IPS DF 6.9 (cell line): Measurements from ENCODE around the gene ITGB2.

Source experiments
- DNase-seq: peaks from one replicate; pipeline ENCODE4 v3.0.0-alpha.2; 2013; ENCODE audit warnings: low read depth, low spot score
- H3K27ac ChIP-seq: one replicate; pipeline ENCODE4 v1.5.1; 2013; ENCODE audit warnings: low read length, control low read depth
- H3K27me3 ChIP-seq: 2 replicates; pipeline ENCODE4 v1.6.1; 2013; ENCODE audit warnings: mild to moderate bottlenecking, low read length; ENCODE audit not compliant: control insufficient read depth, insufficient read depth
- H3K36me3 ChIP-seq: 2 replicates; pipeline ENCODE4 v1.6.1; 2013; ENCODE audit warnings: low read length; ENCODE audit not compliant: control insufficient read depth, insufficient read depth
- H3K4me1 ChIP-seq: 2 replicates; pipeline ENCODE4 v1.6.1; 2013; ENCODE audit warnings: low read length; ENCODE audit not compliant: control insufficient read depth, insufficient read depth
- H3K4me3 ChIP-seq: 2 replicates; pipeline ENCODE4 v1.5.1; 2013; ENCODE audit warnings: mild to moderate bottlenecking, low read length
- H3K9me3 ChIP-seq: 2 replicates; pipeline ENCODE4 v1.6.1; 2013; ENCODE audit warnings: low read length, inconsistent platforms; ENCODE audit not compliant: control insufficient read depth, insufficient read depth
- WGBS: extraction: QIAGEN DNeasy Blood & Tissue Kit; methylation state at CpG from one replicate; pipeline ENCODE4 v1.1.7; 2013; ENCODE audit warnings: mixed read lengths, missing lambda C conversion rate; ENCODE audit not compliant: insufficient read length, insufficient coverage; 5-methylcytosine and 5-hydroxymethylcytosine counted together

ITGB2 gene

DNA sequence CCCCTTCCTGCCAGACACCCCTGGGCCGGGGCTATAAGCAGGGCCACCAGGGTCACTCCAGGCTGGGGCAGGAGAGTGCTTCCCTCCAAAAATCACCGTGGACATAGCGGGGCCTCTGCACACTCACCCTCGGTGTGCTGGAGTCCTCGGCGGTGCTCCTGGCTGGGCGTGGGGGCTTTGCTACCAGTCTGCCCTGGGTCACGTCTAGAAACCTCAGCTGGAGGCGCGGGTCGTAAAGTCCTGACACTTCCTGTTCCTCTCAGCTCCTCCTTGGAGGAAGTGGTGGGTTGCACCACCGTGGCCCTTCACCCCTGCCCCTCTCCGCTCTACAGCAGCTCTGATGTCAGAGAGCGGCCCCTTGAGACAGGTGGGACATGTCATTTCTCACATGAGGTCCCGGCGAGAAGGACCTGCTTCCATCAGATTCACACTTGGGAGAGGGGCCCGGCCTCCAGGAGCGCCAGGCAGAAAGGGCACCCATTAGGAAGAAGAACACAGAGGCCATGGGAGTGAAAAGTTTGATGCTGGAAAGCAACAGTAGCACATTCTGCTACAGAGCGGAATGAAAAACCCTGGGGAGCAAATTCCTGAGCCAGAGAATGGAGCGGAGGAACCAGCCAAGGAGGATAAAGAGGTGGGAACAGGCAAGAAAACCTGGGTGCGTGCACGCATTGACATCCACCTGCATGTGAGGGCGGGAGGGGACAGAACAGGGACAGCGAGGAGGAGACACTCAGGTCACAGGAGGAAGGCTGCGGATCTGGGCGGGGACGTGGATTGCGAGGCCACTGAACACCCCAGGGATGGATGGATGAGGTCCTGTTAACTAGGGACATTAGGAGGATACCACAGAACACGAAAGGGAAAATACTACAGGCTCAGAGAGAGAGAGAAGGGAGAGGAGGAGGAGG lies at the start of gene ITGB2:
TSS of gene ITGB2 (minus strand) at position 206 of the 911 bp plus-strand sequence. CDS start 10,117 bp downstream, outside the sequence.
- Histone ChIP-seq H3K9me3 (no peaks in the 10 kb centered on the region), H3K27ac (no peak within 1 kb of the TSS), H3K4me1 (peaks cover 2% of the 10 kb centered on the region), H3K27me3 (no peaks in the 10 kb centered on the region), H3K36me3 (no peaks in the 10 kb centered on the region), H3K4me3 (no peak within 1 kb of the TSS)
- WGBS: no CpG with 5 or more reads among the region's 29 CpGs
- no peak for DNase-seq

DNA sequence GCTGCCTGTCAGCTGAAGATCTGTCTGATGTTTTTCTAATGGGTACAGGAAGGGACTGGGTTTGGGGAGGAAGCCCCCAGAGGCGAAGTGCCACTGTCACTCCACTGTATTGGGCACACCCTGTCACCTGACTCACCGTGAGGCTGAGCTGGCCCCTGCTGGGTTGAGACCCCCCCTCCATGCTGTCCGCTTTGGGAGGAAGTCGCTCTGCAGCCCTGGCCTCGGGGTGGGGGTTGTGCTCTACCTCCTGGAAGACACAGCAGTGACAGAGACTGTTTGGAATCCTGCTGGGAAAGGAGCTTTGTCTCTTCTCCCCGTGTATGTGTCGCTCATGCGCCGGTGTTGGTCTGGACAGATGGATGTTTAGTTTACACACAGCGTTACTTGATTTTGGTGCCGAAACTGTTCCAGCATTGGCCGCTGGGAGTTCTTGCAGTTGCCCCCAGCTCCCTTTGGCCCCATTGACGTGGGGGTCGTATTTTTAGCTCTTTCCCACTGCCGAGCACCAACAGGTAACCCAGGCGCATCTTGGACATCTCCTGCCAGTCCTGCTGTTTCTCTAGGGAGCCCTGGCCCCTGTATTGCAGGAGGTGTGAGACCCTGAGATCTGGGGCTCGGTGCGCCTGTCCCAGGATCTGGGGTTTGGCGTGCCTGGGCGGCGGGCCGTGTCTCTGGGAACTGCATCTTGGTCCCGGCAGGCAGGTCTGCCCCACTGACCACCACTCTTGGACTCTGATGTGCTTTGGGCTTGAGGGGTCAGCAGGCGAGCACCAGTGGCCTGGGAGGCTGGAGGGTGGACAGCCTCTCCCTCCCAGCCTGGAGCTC lies 49.4 kb upstream of the ITGB2 start:
- no peak overlapping the region for H3K4me3 ChIP-seq
- peaks cover 45% of the 10 kb centered on the region for H3K36me3 ChIP-seq
- no peaks in the 10 kb centered on the region for H3K27me3 ChIP-seq
- peaks cover 3% of the 10 kb centered on the region; the same call in 1 of the 2 replicates for H3K4me1 ChIP-seq
- DNase-seq: no peak
- no peaks in the 10 kb centered on the region for H3K9me3 ChIP-seq
- WGBS: no CpG with 5 or more reads among the region's 24 CpGs
- H3K27ac ChIP-seq: no peak overlapping the region

DNA sequence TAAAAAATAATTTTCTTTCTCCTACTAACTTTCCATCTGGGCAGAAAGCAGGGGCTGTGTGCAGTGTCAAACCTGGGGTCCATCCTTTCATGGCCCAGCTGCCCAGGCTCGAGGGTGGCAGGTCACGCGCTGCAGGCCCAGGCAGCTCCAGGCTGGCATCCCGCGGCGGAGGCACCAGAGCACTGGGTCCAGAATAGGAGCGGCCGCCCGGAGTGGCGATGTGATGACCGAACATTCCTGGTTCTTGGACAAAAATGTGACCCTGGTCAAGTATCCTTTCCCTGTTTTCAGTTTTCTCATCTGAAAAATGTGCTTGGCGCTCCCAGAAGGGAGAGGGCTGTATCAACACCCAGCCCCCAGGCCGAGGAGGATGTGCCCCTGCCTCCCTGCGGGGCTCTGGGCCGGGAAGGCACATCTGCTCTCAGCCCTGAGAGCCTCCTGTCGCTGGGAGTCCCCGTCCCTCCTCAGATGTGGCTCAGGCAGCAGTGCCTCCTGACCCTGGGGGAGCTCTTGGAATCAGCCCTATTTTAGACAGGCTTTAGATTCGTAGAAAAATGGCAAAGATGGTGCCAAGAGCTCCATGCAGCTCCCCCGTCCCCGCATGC lies 48.5 kb upstream of the ITGB2 start:
- Histone ChIP-seq H3K27ac (no peak overlapping the region), H3K4me3 (no peak overlapping the region)
- WGBS: no CpG with 5 or more reads among the region's 20 CpGs

DNA sequence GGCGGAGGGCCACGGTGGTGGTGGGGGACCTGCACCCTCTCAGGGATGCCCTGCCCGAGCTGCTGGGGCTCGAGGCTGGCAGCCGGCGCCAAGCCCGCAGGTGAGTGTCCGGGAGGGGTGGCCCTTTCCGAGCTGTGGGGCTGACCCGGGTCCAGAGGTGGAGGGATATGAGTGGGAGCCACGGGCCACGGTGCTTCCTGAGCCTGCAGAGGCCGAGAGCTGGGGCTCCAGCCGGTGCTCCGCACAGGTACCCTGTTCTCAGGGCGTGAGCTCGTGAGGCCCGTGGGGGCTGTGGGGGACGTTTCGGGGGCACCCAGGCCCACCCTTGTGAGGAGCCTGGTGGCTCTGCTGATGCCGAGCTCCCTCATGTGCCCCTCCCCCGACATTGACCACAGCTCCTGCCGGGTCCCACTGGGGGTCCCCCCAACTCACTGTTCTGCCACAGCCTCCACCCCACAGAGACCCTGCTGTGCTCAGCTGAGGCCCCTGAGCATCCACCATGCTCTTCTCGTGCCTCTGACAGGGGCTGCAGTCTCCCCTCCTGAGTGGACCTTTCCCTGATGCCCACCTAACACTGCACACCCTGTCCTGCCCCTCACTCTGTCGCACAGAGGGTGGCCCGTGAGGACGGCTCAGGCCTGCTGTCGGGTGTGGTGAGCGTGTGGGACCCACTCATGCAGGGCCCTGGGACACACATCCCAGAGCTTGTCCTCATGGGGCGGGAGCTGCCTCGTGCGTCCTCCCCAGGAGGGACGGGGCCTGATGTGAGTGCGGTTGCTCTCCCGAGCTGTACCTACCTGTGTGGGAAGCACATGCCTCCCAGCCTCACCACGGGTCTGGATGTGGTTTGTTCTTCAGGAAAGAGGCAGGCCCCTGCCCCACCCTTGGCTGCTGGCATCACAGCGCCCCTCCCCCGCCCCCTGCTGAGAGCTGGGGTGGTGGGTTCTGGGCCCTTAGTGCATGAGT lies 46.7 kb upstream of the ITGB2 start:
- Histone ChIP-seq H3K9me3 (no peaks in the 10 kb centered on the region), H3K4me3 (no peak overlapping the region), H3K27me3 (no peaks in the 10 kb centered on the region), H3K4me1 (peaks cover 3% of the 10 kb centered on the region; the same call in 1 of the 2 replicates), H3K36me3 (peaks cover 29% of the 10 kb centered on the region), H3K27ac (no peak overlapping the region)
- WGBS: no CpG with 5 or more reads among the region's 38 CpGs
- DNase-seq: no peak

More for the DNA sequence above, 48.5 kb upstream of the ITGB2 start:
- H3K27me3 ChIP-seq: no peaks in the 10 kb centered on the region
- DNase-seq: no peak
- peaks cover 3% of the 10 kb centered on the region; the same call in 1 of the 2 replicates for H3K4me1 ChIP-seq
- H3K36me3 ChIP-seq: peaks cover 39% of the 10 kb centered on the region
- H3K9me3 ChIP-seq: no peaks in the 10 kb centered on the region

DNA sequence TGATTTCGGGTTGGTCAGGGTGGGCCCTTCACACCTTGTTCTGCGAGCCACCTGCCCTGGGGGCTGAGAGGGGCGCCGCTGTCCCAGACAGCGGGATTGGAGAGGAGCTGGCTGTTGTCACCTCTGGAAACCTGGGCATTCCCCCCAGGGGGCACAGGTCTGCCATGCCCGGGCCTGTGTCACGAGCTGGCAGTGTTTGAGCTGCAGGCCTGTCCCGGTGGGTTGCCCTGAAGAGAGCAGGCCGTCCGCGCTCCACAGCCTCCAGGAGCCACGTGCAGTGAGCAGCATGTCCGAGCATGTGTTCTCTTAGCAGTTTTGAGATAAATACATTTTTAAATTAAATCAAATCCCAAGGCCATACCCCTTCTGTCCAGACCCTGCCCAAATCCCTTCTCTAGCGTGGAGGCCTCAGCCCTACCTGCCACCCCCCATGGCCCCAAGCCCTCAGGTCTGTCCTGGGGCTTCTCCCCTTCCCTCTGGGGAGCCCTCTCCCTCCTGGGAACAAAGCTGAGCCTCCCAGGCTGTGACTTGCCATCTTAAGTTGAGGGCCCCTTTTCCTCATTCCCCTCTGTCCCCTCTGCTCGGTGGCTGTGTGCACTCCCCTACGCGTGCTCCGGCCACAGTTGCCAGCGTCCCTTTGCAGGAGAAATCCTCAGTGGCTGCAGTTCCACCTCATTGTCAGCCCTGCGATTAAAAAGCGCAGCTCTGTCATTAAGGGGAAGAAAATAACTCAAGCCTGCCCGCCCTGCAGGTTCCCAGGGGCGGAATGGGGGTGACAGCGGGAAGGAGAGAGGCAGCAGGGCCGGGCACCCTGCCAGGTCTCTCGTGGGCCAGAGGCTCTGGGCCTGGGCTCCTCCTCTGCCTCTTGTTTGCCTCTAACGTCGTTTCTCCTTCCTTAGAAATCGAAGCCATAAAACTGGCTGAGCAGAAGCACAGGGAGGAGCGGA lies 45.7 kb upstream of the ITGB2 start:
- Histone ChIP-seq H3K4me1 (peaks cover 3% of the 10 kb centered on the region; the same call in 1 of the 2 replicates), H3K36me3 (peaks cover 32% of the 10 kb centered on the region), H3K9me3 (no peaks in the 10 kb centered on the region), H3K27me3 (no peaks in the 10 kb centered on the region), H3K4me3 (no peak overlapping the region), H3K27ac (no peak overlapping the region)
- DNase-seq: no peak
- WGBS: no CpG with 5 or more reads among the region's 30 CpGs

DNA sequence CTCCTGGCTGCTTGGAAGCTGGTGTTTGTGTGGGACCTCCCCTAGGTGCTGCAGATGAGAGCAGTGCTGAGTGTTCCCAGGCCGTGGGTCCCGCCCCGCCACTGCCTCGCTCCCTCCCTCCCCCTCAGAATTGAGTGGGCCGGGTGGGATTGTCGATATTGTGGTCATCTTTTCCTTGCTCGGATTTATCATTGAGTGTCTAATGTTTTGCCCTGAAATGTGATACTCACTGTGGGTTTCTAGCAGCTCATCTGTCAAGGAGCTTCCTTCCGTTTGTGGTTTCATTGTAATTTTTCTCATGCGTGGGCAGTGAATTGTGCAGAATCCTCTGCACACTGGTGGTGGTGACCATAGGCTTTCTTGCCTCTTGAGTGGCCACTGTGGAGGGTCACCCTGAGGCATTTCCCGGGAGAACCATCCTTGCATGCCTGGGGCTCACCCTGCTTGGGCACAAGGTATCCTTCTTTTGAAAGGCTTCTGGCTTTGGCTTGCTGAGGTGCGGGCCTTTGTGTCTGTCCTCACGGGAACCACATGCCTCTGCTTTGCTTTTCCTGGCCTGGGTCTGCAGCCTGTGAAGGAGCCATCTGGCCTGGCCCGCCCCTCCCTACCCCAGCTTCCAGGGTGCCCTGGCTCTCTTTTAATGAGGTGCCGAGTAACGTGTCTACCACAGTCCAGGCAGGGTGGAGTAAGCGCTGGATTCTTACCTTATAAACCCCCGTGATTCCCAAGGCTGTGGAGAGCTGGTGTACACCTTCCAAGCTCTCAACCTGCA lies 44.7 kb upstream of the ITGB2 start:
- Histone ChIP-seq H3K9me3 (no peaks in the 10 kb centered on the region), H3K27me3 (no peaks in the 10 kb centered on the region), H3K27ac (no peak overlapping the region), H3K4me1 (no peaks in the 10 kb centered on the region; the same call in 1 of the 2 replicates), H3K4me3 (no peak overlapping the region), H3K36me3 (peaks cover 27% of the 10 kb centered on the region)
- no CpG with 5 or more reads among the region's 17 CpGs for WGBS
- DNase-seq: no peak

DNA sequence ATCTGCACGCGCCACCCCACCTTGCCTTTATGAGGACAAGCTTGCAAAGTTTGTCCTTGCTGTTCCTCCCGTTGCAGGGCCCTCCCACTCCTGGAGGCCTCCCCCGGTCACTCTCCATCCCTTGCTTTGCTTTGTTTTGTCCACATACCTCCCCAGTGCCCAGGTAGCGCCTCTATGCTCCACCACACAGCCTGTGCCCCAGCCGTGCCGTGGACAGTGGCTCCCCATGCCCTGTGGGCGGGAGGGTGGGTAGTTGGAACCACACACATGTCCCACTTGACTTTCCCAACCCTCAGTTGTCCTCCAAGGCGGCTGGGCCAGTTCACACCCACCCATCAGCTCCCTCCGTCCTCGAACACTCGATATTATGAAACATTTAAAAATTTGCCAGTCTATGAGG lies 43.7 kb upstream of the ITGB2 start:
- Histone ChIP-seq H3K36me3 (peaks cover 35% of the 10 kb centered on the region), H3K4me3 (no peak overlapping the region), H3K27ac (no peak overlapping the region), H3K27me3 (no peaks in the 10 kb centered on the region), H3K9me3 (no peaks in the 10 kb centered on the region), H3K4me1 (no peaks in the 10 kb centered on the region; the same call in 1 of the 2 replicates)
- no CpG with 5 or more reads among the region's 12 CpGs for WGBS
- DNase-seq: no peak

DNA sequence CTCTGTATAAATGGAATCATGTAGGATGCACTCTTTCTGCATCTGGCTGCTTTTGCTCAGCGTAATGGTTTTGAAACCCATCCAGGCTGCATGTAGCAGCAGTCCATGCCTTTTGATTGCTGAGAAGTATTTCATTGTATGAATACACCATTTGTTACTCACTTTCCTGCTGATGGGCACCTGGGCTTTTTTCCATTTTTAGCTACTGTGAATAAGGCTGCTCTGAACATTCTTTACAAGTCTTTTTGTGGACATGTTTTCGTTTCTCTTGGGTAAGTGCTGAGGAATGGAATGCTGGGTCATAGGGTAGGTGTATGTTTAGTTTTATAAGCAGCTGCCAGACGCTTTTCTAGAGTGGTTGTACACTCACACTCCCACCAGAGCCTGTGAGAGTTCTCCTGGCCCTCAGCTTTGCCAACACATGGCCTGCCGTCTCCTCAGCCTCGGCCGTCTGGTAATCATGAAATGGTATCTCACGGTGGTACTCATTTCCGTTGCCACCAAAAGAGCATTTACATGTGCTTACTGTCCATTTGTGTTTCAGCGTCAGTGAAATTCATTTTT lies 41.8 kb upstream of the ITGB2 start:
- no peak overlapping the region for H3K27ac ChIP-seq
- no peak overlapping the region for H3K4me3 ChIP-seq
- no peaks in the 10 kb centered on the region for H3K27me3 ChIP-seq
- DNase-seq: no peak
- WGBS: no CpG with 5 or more reads among the region's 9 CpGs
- H3K4me1 ChIP-seq: no peaks in the 10 kb centered on the region
- H3K9me3 ChIP-seq: no peaks in the 10 kb centered on the region
- H3K36me3 ChIP-seq: peaks cover 33% of the 10 kb centered on the region
